Rectal smooth muscle tissue (tissue), 1 donor: ENCODE measurements around the gene FAM221B.

Experiments used
- H3K27ac ChIP-seq: one replicate; pipeline ENCODE4 v1.7.0; 2013; ENCODE audit warnings: low read depth, low read length, inconsistent platforms
- H3K27me3 ChIP-seq: one replicate; pipeline ENCODE4 v1.7.0; 2013; ENCODE audit warnings: low read length; ENCODE audit not compliant: control insufficient read depth, insufficient read depth
- H3K36me3 ChIP-seq: one replicate; pipeline ENCODE4 v1.7.0; 2013; ENCODE audit warnings: low read length; ENCODE audit not compliant: control insufficient read depth, insufficient read depth
- H3K4me1 ChIP-seq: one replicate; pipeline ENCODE4 v1.7.0; 2013; ENCODE audit warnings: low read length; ENCODE audit not compliant: control insufficient read depth, insufficient read depth
- H3K4me3 ChIP-seq: one replicate; pipeline ENCODE4 v1.7.0; 2013; ENCODE audit warnings: low read length
- H3K9ac ChIP-seq: one replicate; pipeline ENCODE4 v1.7.0; 2013; ENCODE audit warnings: low read length

Gene FAM221B

GRCh38 chr9:35828716-35829083, at the start of gene FAM221B:
Gene FAM221B, minus strand, starts transcription at chr9:35828732. Its CDS starts 2,571 bp downstream, at chr9:35826161.
- peak within 1 kb of the TSS; percentile 86 for H3K4me3 ChIP-seq
- peak within 1 kb of the TSS; percentile 85 for H3K9ac ChIP-seq
- H3K27ac ChIP-seq: peak within 1 kb of the TSS; percentile 89
- H3K36me3 ChIP-seq: no peaks in the 10 kb centered on the region
- peaks cover 11% of the 10 kb centered on the region for H3K4me1 ChIP-seq
- H3K27me3 ChIP-seq: no peaks in the 10 kb centered on the region

GRCh38 chr9:35872505-35872904, 44.0 kb upstream of the FAM221B start:
- H3K4me3 ChIP-seq: no peak overlapping the region
- no peak overlapping the region for H3K9ac ChIP-seq
- no peaks in the 10 kb centered on the region for H3K4me1 ChIP-seq
- H3K27ac ChIP-seq: no peak overlapping the region
- no peaks in the 10 kb centered on the region for H3K27me3 ChIP-seq
- H3K36me3 ChIP-seq: no peaks in the 10 kb centered on the region

GRCh38 chr9:35871545-35871944, 43.0 kb upstream of the FAM221B start:
- no peak overlapping the region for H3K4me3 ChIP-seq
- no peak overlapping the region for H3K27ac ChIP-seq
- H3K27me3 ChIP-seq: no peaks in the 10 kb centered on the region
- no peaks in the 10 kb centered on the region for H3K4me1 ChIP-seq
- H3K36me3 ChIP-seq: no peaks in the 10 kb centered on the region
- no peak overlapping the region for H3K9ac ChIP-seq

- peaks cover 2% of the 10 kb centered on the region for H3K27me3 ChIP-seq
- no peaks in the 10 kb centered on the region for H3K36me3 ChIP-seq
- no peak within 1 kb of the TSS for H3K9ac ChIP-seq
- no peaks in the 10 kb centered on the region for H3K4me1 ChIP-seq
- H3K4me3 ChIP-seq: no peak within 1 kb of the TSS
- no peak within 1 kb of the TSS for H3K27ac ChIP-seq
These were observed 41.9 kb upstream of the FAM221B start, which contains the start of gene OR13J1 for GRCh38 chr9:35870351-35870923. Gene OR13J1, minus strand, starts transcription at chr9:35870401. Its CDS starts 0 bp downstream, at chr9:35870401.

GRCh38 chr9:35869621-35870216, 41.2 kb upstream of the FAM221B start:
- Histone ChIP-seq H3K36me3 (no peaks in the 10 kb centered on the region), H3K4me1 (no peaks in the 10 kb centered on the region), H3K27ac (no peak overlapping the region), H3K4me3 (no peak overlapping the region), H3K27me3 (peaks cover 2% of the 10 kb centered on the region), H3K9ac (no peak overlapping the region)

GRCh38 chr9:35868933-35869332, 40.4 kb upstream of the FAM221B start:
- Histone ChIP-seq H3K4me1 (no peaks in the 10 kb centered on the region), H3K4me3 (no peak overlapping the region), H3K27me3 (peaks cover 2% of the 10 kb centered on the region), H3K27ac (no peak overlapping the region), H3K9ac (no peak overlapping the region), H3K36me3 (no peaks in the 10 kb centered on the region)

- no peaks in the 10 kb centered on the region for H3K4me1 ChIP-seq
- H3K27ac ChIP-seq: no peak overlapping the region
- H3K4me3 ChIP-seq: no peak overlapping the region
- no peak overlapping the region for H3K9ac ChIP-seq
- H3K27me3 ChIP-seq: peaks cover 2% of the 10 kb centered on the region
- no peaks in the 10 kb centered on the region for H3K36me3 ChIP-seq
These were observed 39.0 kb upstream of the FAM221B start for GRCh38 chr9:35867538-35867937.

- Histone ChIP-seq H3K27ac (no peak overlapping the region), H3K4me1 (no peaks in the 10 kb centered on the region), H3K27me3 (peaks cover 2% of the 10 kb centered on the region), H3K4me3 (no peak overlapping the region), H3K36me3 (no peaks in the 10 kb centered on the region), H3K9ac (no peak overlapping the region)
These were observed 36.2 kb upstream of the FAM221B start for GRCh38 chr9:35864695-35865255.

- no peak overlapping the region for H3K4me3 ChIP-seq
- H3K27me3 ChIP-seq: peaks cover 2% of the 10 kb centered on the region
These were observed 35.1 kb upstream of the FAM221B start for GRCh38 chr9:35863583-35863982.

GRCh38 chr9:35862328-35862727, 33.8 kb upstream of the FAM221B start:
- Histone ChIP-seq H3K27ac (no peak overlapping the region), H3K36me3 (no peaks in the 10 kb centered on the region), H3K4me3 (no peak overlapping the region), H3K9ac (no peak overlapping the region), H3K27me3 (peaks cover 2% of the 10 kb centered on the region), H3K4me1 (no peaks in the 10 kb centered on the region)

More at GRCh38 chr9:35863583-35863982, 35.1 kb upstream of the FAM221B start:
- Histone ChIP-seq H3K27ac (no peak overlapping the region), H3K9ac (no peak overlapping the region), H3K36me3 (no peaks in the 10 kb centered on the region), H3K4me1 (no peaks in the 10 kb centered on the region)

GRCh38 chr9:35861161-35861897, 32.8 kb upstream of the FAM221B start:
- H3K4me1 ChIP-seq: no peaks in the 10 kb centered on the region
- H3K4me3 ChIP-seq: no peak overlapping the region
- H3K27me3 ChIP-seq: peaks cover 2% of the 10 kb centered on the region
- no peak overlapping the region for H3K9ac ChIP-seq
- H3K27ac ChIP-seq: no peak overlapping the region
- no peaks in the 10 kb centered on the region for H3K36me3 ChIP-seq

GRCh38 chr9:35859990-35860339, 31.4 kb upstream of the FAM221B start:
- H3K9ac ChIP-seq: no peak overlapping the region
- no peaks in the 10 kb centered on the region for H3K27me3 ChIP-seq
- no peaks in the 10 kb centered on the region for H3K4me1 ChIP-seq
- H3K4me3 ChIP-seq: no peak overlapping the region
- H3K27ac ChIP-seq: no peak overlapping the region
- no peaks in the 10 kb centered on the region for H3K36me3 ChIP-seq
